Kidney capillary endothelial cell (primary cell): Measurements from ENCODE around the gene LURAP1L.
"Not testable (repeated sequence)": the region's sequence is repeated elsewhere in the genome, so short reads cannot be mapped to it uniquely, and the experiment has no call there.

Experiments
- DNase-seq: peaks from one replicate; pipeline ENCODE4 v3.0.0-alpha.2; 2018; ENCODE audit warnings: low spot score

LURAP1L gene

GRCh38 chr9:12860998-12861397, 86.2 kb downstream of the LURAP1L start:
- DNase-seq: no peak

- DNase-seq: no peak
Measured at GRCh38 chr9:12862611-12863410, 88.0 kb downstream of the LURAP1L start.

- DNase-seq: no peak
Measured at GRCh38 chr9:12863618-12864017, 88.8 kb downstream of the LURAP1L start.

- not testable (repeated sequence) for DNase-seq
Measured at GRCh38 chr9:12865380-12865779, 90.6 kb downstream of the LURAP1L start.
